Type B pancreatic cell (in vitro differentiated cells): ENCODE measurements around the gene SLC12A6. TPM values are rescaled to one million over a fixed set of nuclear protein-coding genes. Genes with fewer than 3 reads are reported as not detected.

Source experiments
- DNase-seq: peaks from one replicate; pipeline ENCODE4 v3.0.0; 2021; ENCODE audit warnings: mixed read lengths; ENCODE audit not compliant: unreplicated experiment; ENCODE audit errors: extremely low spot score
- H3K27ac Mint-ChIP-seq: 2 replicates; pipeline ENCODE4 v1.8.0; 2021; ENCODE audit warnings: mild to moderate bottlenecking, mixed read lengths
- H3K27me3 Mint-ChIP-seq: 2 replicates; pipeline ENCODE4 v1.8.0; 2021; ENCODE audit warnings: mixed read lengths
- H3K36me3 Mint-ChIP-seq: 2 replicates; pipeline ENCODE4 v1.8.0; 2021; ENCODE audit warnings: mixed read lengths
- H3K4me1 Mint-ChIP-seq: one replicate; pipeline ENCODE4 v1.8.0; 2021; ENCODE audit warnings: mixed read lengths; ENCODE audit not compliant: unreplicated experiment
- H3K4me3 Mint-ChIP-seq: 2 replicates; pipeline ENCODE4 v1.8.0; 2021; ENCODE audit warnings: mild to moderate bottlenecking, mixed read lengths
- H3K9me3 Mint-ChIP-seq: 2 replicates; pipeline ENCODE4 v1.8.0; 2021; ENCODE audit warnings: mixed read lengths
- CTCF ChIP-seq: fragments of 200-600 bp; sonication (generic); conservative IDR thresholded peaks from 2 replicates; pipeline ENCODE4 v1.5.0; 2021; ENCODE audit warnings: antibody characterized with exemption, mild to moderate bottlenecking
- total RNA-seq: library from RNA; stranded (reverse); gene quantifications from 2 replicates; pipeline ENCODE4 v1.2.1, GENCODE V29; 2021; ENCODE audit warnings: low replicate concordance

SLC12A6 gene
- total RNA-seq, 1 donor from 2014 or later: 14.5 TPM

- peak overlapping the region; percentile 98 for H3K4me3 Mint-ChIP-seq
- H3K4me1 Mint-ChIP-seq: peaks cover 37% of the 10 kb centered on the region
- no peak for TF ChIP-seq CTCF
- H3K27ac Mint-ChIP-seq: no peak overlapping the region
- no peaks in the 10 kb centered on the region for H3K9me3 Mint-ChIP-seq
- no peak for DNase-seq
- peaks cover 15% of the 10 kb centered on the region for H3K36me3 Mint-ChIP-seq
- H3K27me3 Mint-ChIP-seq: no peaks in the 10 kb centered on the region
These were observed 27.7 kb upstream of the SLC12A6 start for GRCh38 chr15:34365091-34365825.

- Mint-ChIP-seq H3K27ac (no peak overlapping the region), H3K9me3 (no peaks in the 10 kb centered on the region), H3K27me3 (no peaks in the 10 kb centered on the region), H3K4me1 (peaks cover 33% of the 10 kb centered on the region), H3K36me3 (peaks cover 21% of the 10 kb centered on the region), H3K4me3 (peak overlapping the region; percentile 52)
- no peak for DNase-seq
- no peak for TF ChIP-seq CTCF
These were observed 26.5 kb upstream of the SLC12A6 start for GRCh38 chr15:34364041-34364440.

- H3K27ac Mint-ChIP-seq: peak overlapping the region; percentile 15
- peaks cover 28% of the 10 kb centered on the region for H3K4me1 Mint-ChIP-seq
- no peak for TF ChIP-seq CTCF
- no peak for DNase-seq
- H3K4me3 Mint-ChIP-seq: peak overlapping the region; percentile 20
- H3K9me3 Mint-ChIP-seq: no peaks in the 10 kb centered on the region
- H3K36me3 Mint-ChIP-seq: peaks cover 25% of the 10 kb centered on the region
- H3K27me3 Mint-ChIP-seq: no peaks in the 10 kb centered on the region
These were observed 24.6 kb upstream of the SLC12A6 start for GRCh38 chr15:34362047-34362773.

GRCh38 chr15:34361278-34361677 is 23.7 kb upstream of the SLC12A6 start:
- Mint-ChIP-seq H3K4me1 (peaks cover 28% of the 10 kb centered on the region), H3K27ac (peak overlapping the region; percentile 93), H3K4me3 (no peak overlapping the region), H3K27me3 (no peaks in the 10 kb centered on the region), H3K9me3 (no peaks in the 10 kb centered on the region), H3K36me3 (peaks cover 25% of the 10 kb centered on the region)
- TF ChIP-seq CTCF: no peak
- no peak for DNase-seq

GRCh38 chr15:34360298-34360697 is 22.7 kb upstream of the SLC12A6 start:
- Mint-ChIP-seq H3K36me3 (peaks cover 26% of the 10 kb centered on the region), H3K9me3 (no peaks in the 10 kb centered on the region), H3K4me1 (peaks cover 20% of the 10 kb centered on the region), H3K4me3 (peak overlapping the region; percentile 77), H3K27me3 (no peaks in the 10 kb centered on the region), H3K27ac (peak overlapping the region; percentile 93)
- no peak for DNase-seq
- no peak for TF ChIP-seq CTCF
